Hepatocyte (in vitro differentiated cells): Measurements from ENCODE around the gene TAF1D. TPM values are rescaled to one million over a fixed set of nuclear protein-coding genes. Genes with fewer than 3 reads are reported as not detected.

ENCODE experiments used
- DNase-seq: peaks from one replicate; pipeline ENCODE4 v3.0.0-alpha.2; 2016; ENCODE audit warnings: low spot score
- H2AFZ ChIP-seq: fragments of 200-600 bp; sonication (generic); 2 replicates; pipeline ENCODE4 v1.6.0; 2016; ENCODE audit warnings: antibody characterized with exemption, mild to moderate bottlenecking
- H3K27ac ChIP-seq: fragments of 200-600 bp; sonication (generic); 2 replicates; pipeline ENCODE4 v1.5.1; 2016; ENCODE audit warnings: mild to moderate bottlenecking
- H3K27me3 ChIP-seq: fragments of 200-600 bp; sonication (generic); 2 replicates; pipeline ENCODE4 v1.6.1; 2016
- H3K36me3 ChIP-seq: fragments of 200-600 bp; sonication (generic); replicated peaks from 2 replicates; pipeline ENCODE4 v1.5.1; 2016; ENCODE audit warnings: low read depth; ENCODE audit not compliant: insufficient read depth
- H3K4me1 ChIP-seq: fragments of 200-600 bp; sonication (generic); 2 replicates; pipeline ENCODE4 v1.5.1; 2016; ENCODE audit warnings: mild to moderate bottlenecking, moderate library complexity; ENCODE audit not compliant: insufficient read depth
- H3K4me2 ChIP-seq: fragments of 200-600 bp; sonication (generic); 2 replicates; pipeline ENCODE4 v1.6.0; 2016
- H3K4me3 ChIP-seq: fragments of 200-600 bp; sonication (generic); 2 replicates; pipeline ENCODE4 v1.5.1; 2016; ENCODE audit warnings: mild to moderate bottlenecking
- H3K79me2 ChIP-seq: fragments of 200-600 bp; sonication (generic); 2 replicates; pipeline ENCODE4 v1.6.0; 2017; ENCODE audit warnings: mild to moderate bottlenecking
- H3K9me2 ChIP-seq: fragments of 200-600 bp; sonication (generic); replicated peaks from 2 replicates; pipeline ENCODE4 v1.6.0; 2017; ENCODE audit warnings: mild to moderate bottlenecking; ENCODE audit not compliant: insufficient read depth
- H3K9me3 ChIP-seq: fragments of 200-600 bp; sonication (generic); 2 replicates; pipeline ENCODE4 v1.5.1; 2016; ENCODE audit warnings: low read depth, mild to moderate bottlenecking
- H4K20me1 ChIP-seq: fragments of 200-600 bp; sonication (generic); 2 replicates; pipeline ENCODE4 v1.6.0; 2016; ENCODE audit warnings: mild to moderate bottlenecking; ENCODE audit not compliant: insufficient read depth, poor library complexity, severe bottlenecking
- EZH2 ChIP-seq: fragments of 200-600 bp; sonication (generic); IDR thresholded peaks from 2 replicates; pipeline ENCODE4 v1.6.1; 2016; ENCODE audit warnings: antibody characterized with exemption, mild to moderate bottlenecking, borderline replicate concordance
- EZH2phosphoT487 ChIP-seq: fragments of 200-600 bp; sonication (generic); IDR thresholded peaks from one replicate; pipeline ENCODE4 v1.6.1; 2018; ENCODE audit warnings: antibody characterized with exemption, mild to moderate bottlenecking, low read depth, moderate library complexity; ENCODE audit not compliant: unreplicated experiment, severe bottlenecking
- WGBS: methylation state at CpG from one replicate; pipeline ENCODE4 v1.1.6; 2016; ENCODE audit warnings: low lambda C conversion rate; ENCODE audit errors: missing lambda C conversion rate; 5-methylcytosine and 5-hydroxymethylcytosine counted together
- polyA plus RNA-seq: library from polyadenylated mRNA; unstranded; fragments of >200 nt; fragmentation: Nextera tagmentation; extraction: Ambion mirVana; gene quantifications from 2 replicates; pipeline ENCODE4 v1.2.1, GENCODE V29; 2016
- total RNA-seq: library from RNA; depleted of rRNA; stranded (reverse); fragments of >200 nt; gene quantifications from 2 replicates; pipeline ENCODE4 v1.2.3, GENCODE V29; 2014
- TF ChIP-seq, protein P1 (sequence below): fragments of 200-600 bp; sonication (generic); IDR thresholded peaks from 2 replicates; pipeline ENCODE4 v1.5.1; 2016; ENCODE audit warnings: antibody characterized with exemption, mild to moderate bottlenecking; ENCODE audit not compliant: poor library complexity

Gene TAF1D
- total and polyA plus RNA-seq, 2 experiments from 2014 or later: 42.1 to 240 TPM

DNA sequence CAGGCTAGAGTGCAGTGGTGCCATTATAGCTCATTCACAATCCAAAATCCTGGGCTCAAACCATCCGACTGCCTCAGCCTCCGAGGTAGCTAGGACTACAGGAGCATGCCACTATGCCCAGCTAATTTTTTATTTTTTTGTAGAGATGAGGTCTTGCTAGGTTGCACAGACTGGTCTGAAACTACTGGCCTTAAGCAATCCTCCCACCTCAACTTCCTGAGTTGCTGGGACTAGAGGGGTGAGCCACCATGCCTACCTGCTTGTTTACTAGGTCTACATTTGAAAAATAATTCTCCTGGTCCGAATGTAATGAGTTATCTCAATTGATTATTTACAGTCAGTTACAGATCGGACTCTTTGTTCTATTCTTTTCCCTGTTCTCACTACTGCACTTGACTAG lies 22.0 kb downstream of the TAF1D start:
- no peaks in the 10 kb centered on the region for H3K27me3 ChIP-seq
- H3K79me2 ChIP-seq: no peaks in the 10 kb centered on the region
- H4K20me1 ChIP-seq: no peaks in the 10 kb centered on the region
- WGBS: 99% methylated on average over 4 of the region's 4 CpGs
- H3K9me3 ChIP-seq: no peaks in the 10 kb centered on the region
- H3K36me3 ChIP-seq: no peaks in the 10 kb centered on the region
- H3K9me2 ChIP-seq: no peaks in the 10 kb centered on the region
- no peak overlapping the region for H3K4me2 ChIP-seq
- H3K4me1 ChIP-seq: no peaks in the 10 kb centered on the region
- TF ChIP-seq EZH2phosphoT487 (no peak), EZH2 (no peak)
- TF ChIP-seq, protein P1, sequence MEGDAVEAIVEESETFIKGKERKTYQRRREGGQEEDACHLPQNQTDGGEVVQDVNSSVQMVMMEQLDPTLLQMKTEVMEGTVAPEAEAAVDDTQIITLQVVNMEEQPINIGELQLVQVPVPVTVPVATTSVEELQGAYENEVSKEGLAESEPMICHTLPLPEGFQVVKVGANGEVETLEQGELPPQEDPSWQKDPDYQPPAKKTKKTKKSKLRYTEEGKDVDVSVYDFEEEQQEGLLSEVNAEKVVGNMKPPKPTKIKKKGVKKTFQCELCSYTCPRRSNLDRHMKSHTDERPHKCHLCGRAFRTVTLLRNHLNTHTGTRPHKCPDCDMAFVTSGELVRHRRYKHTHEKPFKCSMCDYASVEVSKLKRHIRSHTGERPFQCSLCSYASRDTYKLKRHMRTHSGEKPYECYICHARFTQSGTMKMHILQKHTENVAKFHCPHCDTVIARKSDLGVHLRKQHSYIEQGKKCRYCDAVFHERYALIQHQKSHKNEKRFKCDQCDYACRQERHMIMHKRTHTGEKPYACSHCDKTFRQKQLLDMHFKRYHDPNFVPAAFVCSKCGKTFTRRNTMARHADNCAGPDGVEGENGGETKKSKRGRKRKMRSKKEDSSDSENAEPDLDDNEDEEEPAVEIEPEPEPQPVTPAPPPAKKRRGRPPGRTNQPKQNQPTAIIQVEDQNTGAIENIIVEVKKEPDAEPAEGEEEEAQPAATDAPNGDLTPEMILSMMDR: no peak
- no peak overlapping the region for H3K27ac ChIP-seq
- DNase-seq: no peak
- H3K4me3 ChIP-seq: no peak overlapping the region
- H2AFZ ChIP-seq: no peak overlapping the region

DNA sequence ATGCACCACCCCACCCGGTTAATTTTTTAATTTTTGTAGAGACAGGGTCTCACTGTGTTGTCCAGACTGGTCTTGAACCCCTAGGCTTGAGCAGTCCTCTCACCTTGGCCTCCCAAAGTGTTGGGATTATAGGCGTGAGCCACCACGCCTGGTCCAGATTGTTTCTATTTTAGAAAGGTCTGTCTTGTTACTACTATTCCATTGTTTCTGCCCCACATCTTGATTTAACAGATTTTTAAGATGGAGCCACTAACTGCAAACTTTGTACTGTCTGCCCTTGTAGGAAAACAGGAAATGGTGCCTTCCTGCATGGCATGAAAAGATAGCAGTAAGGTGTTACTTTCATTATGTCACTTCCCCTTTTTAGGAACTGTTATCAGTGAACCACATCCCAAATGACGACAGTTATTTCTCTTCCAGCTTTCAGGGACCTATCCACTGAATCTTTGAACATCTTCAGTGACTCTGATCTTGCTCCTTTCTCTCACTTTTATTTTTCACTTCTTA lies 23.2 kb downstream of the TAF1D start:
- TF ChIP-seq, protein P1: no peak
- no peak for TF ChIP-seq EZH2phosphoT487
- no peak for TF ChIP-seq EZH2
- no peaks in the 10 kb centered on the region for H3K36me3 ChIP-seq
- no peaks in the 10 kb centered on the region for H3K79me2 ChIP-seq
- no peak overlapping the region for H3K27ac ChIP-seq
- no peaks in the 10 kb centered on the region for H4K20me1 ChIP-seq
- H3K4me2 ChIP-seq: no peak overlapping the region
- no peaks in the 10 kb centered on the region for H3K9me2 ChIP-seq
- no peak for DNase-seq
- no peaks in the 10 kb centered on the region for H3K4me1 ChIP-seq
- 89% methylated on average over 4 of the region's 4 CpGs for WGBS
- no peaks in the 10 kb centered on the region for H3K27me3 ChIP-seq
- no peak overlapping the region for H2AFZ ChIP-seq
- no peaks in the 10 kb centered on the region for H3K9me3 ChIP-seq
- no peak overlapping the region for H3K4me3 ChIP-seq

DNA sequence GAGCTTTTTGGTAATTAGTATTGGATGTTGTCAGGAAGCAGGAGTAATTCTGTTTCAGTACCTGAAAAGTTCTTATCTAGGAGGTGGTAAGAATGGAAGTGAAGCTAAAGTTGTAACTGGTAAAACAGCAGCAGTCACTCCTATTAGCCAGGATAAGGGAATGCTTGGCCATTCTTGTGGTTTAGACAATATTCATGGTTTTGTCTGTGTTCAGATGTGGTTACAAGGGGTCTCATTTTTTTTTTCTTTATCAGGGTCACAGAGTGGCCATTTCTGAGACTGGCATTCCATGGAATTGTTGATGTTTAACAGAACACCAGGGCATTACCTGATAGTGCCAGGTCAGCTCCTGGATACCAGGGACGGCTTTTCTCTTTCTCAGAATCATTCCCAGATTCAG lies 23.8 kb downstream of the TAF1D start:
- Histone ChIP-seq H3K79me2 (peaks cover 2% of the 10 kb centered on the region), H3K9me3 (no peaks in the 10 kb centered on the region), H3K36me3 (no peaks in the 10 kb centered on the region), H3K27ac (no peak overlapping the region), H3K4me1 (no peaks in the 10 kb centered on the region), H3K4me2 (no peak overlapping the region), H3K9me2 (no peaks in the 10 kb centered on the region), H3K27me3 (no peaks in the 10 kb centered on the region), H3K4me3 (no peak overlapping the region), H4K20me1 (no peaks in the 10 kb centered on the region), H2AFZ (no peak overlapping the region)
- no peak for DNase-seq
- TF ChIP-seq EZH2phosphoT487 (no peak), EZH2 (no peak)
- TF ChIP-seq, protein P1: no peak
- WGBS: 96% methylated on average over 1 of the region's 1 CpG
